ENCODE results near the gene TPP1. TPM values are rescaled to one million over a fixed set of nuclear protein-coding genes. Genes with fewer than 3 reads are reported as not detected.

TPP1 gene
- total and polyA plus RNA-seq, 7 donors, result 13.2 to 60.3 (median 47.9) TPM

DNA sequence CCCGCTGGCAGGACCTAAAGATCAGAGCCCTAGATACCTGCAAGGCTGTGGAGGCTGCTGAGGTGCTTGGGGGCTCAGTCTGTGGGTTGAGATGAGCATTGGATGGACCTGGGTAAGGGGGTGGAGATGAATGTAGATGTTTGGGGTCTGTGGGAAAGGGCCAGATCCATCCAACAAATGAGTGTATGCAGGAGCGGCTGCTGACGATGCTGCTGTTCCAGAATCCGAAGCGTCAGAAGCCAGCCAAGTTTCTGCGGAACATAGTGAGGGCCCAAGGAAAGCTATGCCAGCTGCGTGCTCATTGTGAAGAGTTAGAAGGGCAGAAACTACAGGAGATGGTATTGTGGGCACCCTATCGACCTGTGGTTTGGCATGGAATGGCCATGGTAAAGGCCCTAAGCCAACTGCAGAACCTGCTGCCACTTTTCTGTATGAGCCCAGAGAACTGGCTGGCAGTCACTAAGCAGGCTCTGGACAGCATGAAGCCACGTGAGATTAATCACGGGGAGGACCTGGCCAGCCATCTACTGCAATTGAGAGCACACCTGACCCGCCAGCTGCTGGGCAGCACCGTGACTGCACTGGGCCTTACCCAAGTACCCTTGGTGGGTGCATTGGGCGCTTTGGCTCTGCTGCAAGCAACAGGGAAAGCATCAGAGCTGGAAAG is 52.4 kb downstream of the TPP1 start:
- TF ChIP-seq POLR2AphosphoS5 (IDR thresholded peaks at IDR 0.05) (no peak), EP300 (IDR thresholded peaks at IDR 0.05) (no peak), POLR2A (IDR thresholded peaks at IDR 0.05) (no peak)
- TF ChIP-seq, protein P1, sequence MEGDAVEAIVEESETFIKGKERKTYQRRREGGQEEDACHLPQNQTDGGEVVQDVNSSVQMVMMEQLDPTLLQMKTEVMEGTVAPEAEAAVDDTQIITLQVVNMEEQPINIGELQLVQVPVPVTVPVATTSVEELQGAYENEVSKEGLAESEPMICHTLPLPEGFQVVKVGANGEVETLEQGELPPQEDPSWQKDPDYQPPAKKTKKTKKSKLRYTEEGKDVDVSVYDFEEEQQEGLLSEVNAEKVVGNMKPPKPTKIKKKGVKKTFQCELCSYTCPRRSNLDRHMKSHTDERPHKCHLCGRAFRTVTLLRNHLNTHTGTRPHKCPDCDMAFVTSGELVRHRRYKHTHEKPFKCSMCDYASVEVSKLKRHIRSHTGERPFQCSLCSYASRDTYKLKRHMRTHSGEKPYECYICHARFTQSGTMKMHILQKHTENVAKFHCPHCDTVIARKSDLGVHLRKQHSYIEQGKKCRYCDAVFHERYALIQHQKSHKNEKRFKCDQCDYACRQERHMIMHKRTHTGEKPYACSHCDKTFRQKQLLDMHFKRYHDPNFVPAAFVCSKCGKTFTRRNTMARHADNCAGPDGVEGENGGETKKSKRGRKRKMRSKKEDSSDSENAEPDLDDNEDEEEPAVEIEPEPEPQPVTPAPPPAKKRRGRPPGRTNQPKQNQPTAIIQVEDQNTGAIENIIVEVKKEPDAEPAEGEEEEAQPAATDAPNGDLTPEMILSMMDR (IDR thresholded peaks at IDR 0.05), result no peak
- DNase-seq, result peak; percentile 55
- peaks cover 0 to 25% (median 0%) of the 10 kb centered on the region in 4 donors for H3K36me3 ChIP-seq
- H3K9me3 ChIP-seq, result no peaks in the 10 kb centered on the region
- H3K4me1 ChIP-seq, result peaks cover 0 to 15% (median 12%) of the 10 kb centered on the region in 4 donors
- H3K27ac ChIP-seq, result no peak overlapping the region
- intact Hi-C loops (cut with DNase I), result no loop called here
- H3K4me3 ChIP-seq, result no peak overlapping the region
- no peaks in the 10 kb centered on the region for H3K27me3 ChIP-seq
- WGBS, 2 donors, result 91 to 94% methylated on average over 13 of the region's 13 CpGs

DNA sequence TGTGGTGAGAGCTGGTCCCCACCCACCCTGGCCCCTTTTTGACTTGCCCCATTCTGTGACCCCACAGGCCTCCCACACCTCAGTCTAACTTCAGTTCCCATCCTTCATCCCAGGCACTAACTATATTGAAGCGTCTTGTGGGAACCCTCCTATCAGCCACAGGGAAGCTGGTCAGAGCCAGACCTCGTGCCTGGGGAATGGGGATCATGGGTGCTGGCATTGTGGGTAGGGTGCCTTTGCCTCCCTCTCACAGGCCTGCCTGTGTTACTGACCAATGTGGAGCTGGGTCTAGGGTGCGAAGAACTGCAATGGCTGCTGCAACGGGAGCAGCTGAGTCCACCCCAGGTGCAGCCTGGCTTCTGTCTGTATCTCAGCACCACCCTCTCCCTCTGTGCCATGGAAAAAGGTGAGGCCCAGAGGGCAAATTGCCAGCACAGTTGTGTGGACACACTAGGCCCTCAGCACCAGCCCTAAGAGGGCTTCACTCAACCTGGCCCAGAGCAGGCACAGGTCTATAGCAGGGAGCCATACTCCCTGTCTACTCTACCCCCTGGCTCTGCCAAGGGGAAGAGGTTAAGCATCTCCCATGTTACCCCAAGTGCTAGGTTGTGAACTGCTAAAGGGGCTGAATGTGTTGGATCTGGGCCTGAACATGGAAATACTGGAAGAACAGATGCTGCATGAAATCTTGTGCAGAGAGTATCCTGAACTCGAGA is 53.1 kb downstream of the TPP1 start:
- Histone ChIP-seq H3K27ac (no peak overlapping the region), H3K36me3 (peaks cover 0 to 25% (median 0%) of the 10 kb centered on the region in 4 donors), H3K4me3 (no peak overlapping the region), H3K4me1 (peaks cover 0 to 9% (median 7%) of the 10 kb centered on the region in 4 donors), H3K9me3 (no peaks in the 10 kb centered on the region), H3K27me3 (no peaks in the 10 kb centered on the region)
- 92 to 94% methylated on average over 5 of the region's 5 CpGs for WGBS, 2 donors
- DNase-seq, result no peak
- no peak for TF ChIP-seq POLR2AphosphoS5 (IDR thresholded peaks at IDR 0.05)
- TF ChIP-seq POLR2A (IDR thresholded peaks at IDR 0.05), result no peak
- TF ChIP-seq, protein P1 (IDR thresholded peaks at IDR 0.05), result no peak
- TF ChIP-seq EP300 (IDR thresholded peaks at IDR 0.05), result no peak
- intact Hi-C loops (cut with DNase I), result no loop called here

DNA sequence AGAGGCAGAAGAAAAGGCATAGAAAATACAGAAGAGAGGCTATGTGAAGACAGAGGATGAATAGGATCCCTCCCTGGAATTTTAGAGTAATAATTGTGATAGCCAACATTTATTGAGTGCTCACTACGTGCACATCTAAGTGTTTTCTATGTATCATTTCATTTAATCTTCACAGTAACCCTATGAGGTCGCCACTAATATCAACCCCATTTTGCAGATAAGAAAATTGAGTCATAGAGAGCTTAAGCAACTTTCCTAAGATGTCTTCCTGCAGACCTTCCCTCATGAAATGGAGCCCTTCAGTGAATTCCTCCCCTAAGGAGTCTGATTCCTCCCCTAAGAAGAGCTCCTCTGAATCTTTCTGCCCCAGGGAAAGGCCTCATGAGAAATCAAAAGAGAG is 53.9 kb downstream of the TPP1 start:
- no peak for DNase-seq
- H3K4me1 ChIP-seq, result peaks cover 0 to 9% (median 3%) of the 10 kb centered on the region in 4 donors
- H3K4me3 ChIP-seq, result no peak overlapping the region
- H3K9me3 ChIP-seq, result no peaks in the 10 kb centered on the region
- TF ChIP-seq POLR2AphosphoS5 (IDR thresholded peaks at IDR 0.05) (no peak), POLR2A (IDR thresholded peaks at IDR 0.05) (no peak), EP300 (IDR thresholded peaks at IDR 0.05) (no peak)
- TF ChIP-seq, protein P1 (IDR thresholded peaks at IDR 0.05), result no peak
- intact Hi-C loops (cut with DNase I), result no loop called here
- H3K27ac ChIP-seq, result no peak overlapping the region
- H3K27me3 ChIP-seq, result no peaks in the 10 kb centered on the region
- H3K36me3 ChIP-seq, result peaks cover 0 to 18% (median 0%) of the 10 kb centered on the region in 4 donors
- WGBS, 2 donors, result 89 to 94% methylated on average over 2 of the region's 2 CpGs

DNA sequence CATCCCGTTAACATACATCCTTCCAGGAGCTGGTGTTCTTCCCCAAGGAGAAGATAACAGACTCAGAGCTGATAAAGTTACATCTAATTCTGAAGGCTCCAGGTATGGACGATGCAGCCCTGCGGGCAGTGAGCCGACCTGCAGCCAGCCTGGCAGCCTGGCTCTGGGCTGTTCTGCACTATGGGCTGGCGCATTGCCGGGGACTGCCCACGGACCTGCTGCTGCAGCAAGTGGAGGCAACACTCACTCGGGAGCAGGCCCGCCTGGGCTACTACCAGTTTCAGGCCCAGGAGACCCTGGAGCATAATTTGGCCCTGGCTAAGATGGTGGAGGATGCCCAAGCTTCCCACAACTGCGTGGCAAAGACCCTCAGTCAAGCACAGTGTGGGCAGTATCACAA is 55.6 kb downstream of the TPP1 start:
- Histone ChIP-seq H3K4me1 (peaks cover 0 to 6% (median 2%) of the 10 kb centered on the region in 4 donors), H3K27ac (no peak overlapping the region), H3K36me3 (peaks cover 0 to 18% (median 0%) of the 10 kb centered on the region in 4 donors), H3K9me3 (no peaks in the 10 kb centered on the region), H3K4me3 (no peak overlapping the region), H3K27me3 (no peaks in the 10 kb centered on the region)
- DNase-seq, result no peak
- 90 to 92% methylated on average over 10 of the region's 10 CpGs for WGBS, 2 donors
- no peak for TF ChIP-seq EP300 (IDR thresholded peaks at IDR 0.05)
- no peak for TF ChIP-seq POLR2A (IDR thresholded peaks at IDR 0.05)
- TF ChIP-seq, protein P1 (IDR thresholded peaks at IDR 0.05), result no peak
- no peak for TF ChIP-seq POLR2AphosphoS5 (IDR thresholded peaks at IDR 0.05)
- intact Hi-C loops (cut with DNase I), result no loop called here
